Mammary epithelial cell (primary cell): ENCODE results near the gene ORC1.

Experiments
- CTCF ChIP-seq, 2 donors: IDR thresholded peaks in 1 of 2; conservative IDR thresholded peaks in 1 of 2; 2 replicates each; pipeline ENCODE4 v1.5.1; 2011 to 2012; ENCODE audit warnings: inconsistent platforms in 2 of 2, low read length in 2 of 2, mild to moderate bottlenecking in 2 of 2, control low read depth in 1 of 2, low read depth in 1 of 2; ENCODE audit not compliant: insufficient read depth in 1 of 2; ENCODE audit errors: extremely low read depth in 1 of 2
- EZH2 ChIP-seq: IDR thresholded peaks from 2 replicates; pipeline ENCODE4 v1.6.1; 2012; ENCODE audit warnings: low read length, inconsistent platforms, borderline replicate concordance

DNA sequence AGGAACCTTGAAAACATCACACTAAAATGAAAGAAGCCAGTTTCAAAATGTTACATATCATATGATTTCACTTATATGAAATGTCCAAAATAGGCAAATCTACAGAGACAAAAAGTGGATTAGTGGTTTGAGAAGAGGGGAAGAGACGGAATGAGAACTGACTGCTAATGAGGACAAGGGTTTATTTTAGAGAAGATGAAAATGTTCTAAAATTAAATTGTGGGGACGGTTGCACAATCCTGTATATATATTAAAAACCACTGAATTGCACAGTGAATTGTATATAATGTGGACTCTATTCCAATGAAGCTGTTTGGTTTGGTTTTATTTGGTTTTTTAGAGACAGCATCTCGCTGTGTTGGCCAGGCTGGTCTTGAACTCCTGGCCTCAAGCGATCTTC lies 35.8 kb upstream of the ORC1 start:
- TF ChIP-seq CTCF (conservative IDR thresholded peaks at IDR 0.05 in 1 of 2, IDR thresholded peaks at IDR 0.05 in 1 of 2; ENCODE audit: extremely low read depth in 1 of 2, insufficient read depth in 1 of 2, low read depth in 1 of 2, low read length in 2 of 2): no peak
- TF ChIP-seq EZH2: no peak
